Fibroblast of villous mesenchyme (primary cell): Measurements from ENCODE around the gene ZBTB4. TPM values are rescaled to one million over a fixed set of nuclear protein-coding genes. Genes with fewer than 3 reads are reported as not detected.

ENCODE experiments used
- DNase-seq: peaks from one replicate; pipeline ENCODE4 v3.0.0-alpha.2; 2010; ENCODE audit warnings: low read depth
- H3K4me3 ChIP-seq: 2 replicates; pipeline ENCODE4 v1.5.1; 2011; ENCODE audit warnings: low read depth, mild to moderate bottlenecking, low read length
- total RNA-seq: library from RNA; depleted of rRNA; stranded (reverse); fragments of >200 nt; gene quantifications from 2 replicates; pipeline ENCODE4 v1.2.3, GENCODE V29; 2012
- TF ChIP-seq, protein P1 (sequence below): IDR thresholded peaks from 2 replicates; pipeline ENCODE4 v1.5.1; 2012; ENCODE audit warnings: low read depth, mild to moderate bottlenecking, low read length; ENCODE audit not compliant: insufficient read depth

ZBTB4 gene
- total RNA-seq, 1 donor, result 37.1 TPM

DNA sequence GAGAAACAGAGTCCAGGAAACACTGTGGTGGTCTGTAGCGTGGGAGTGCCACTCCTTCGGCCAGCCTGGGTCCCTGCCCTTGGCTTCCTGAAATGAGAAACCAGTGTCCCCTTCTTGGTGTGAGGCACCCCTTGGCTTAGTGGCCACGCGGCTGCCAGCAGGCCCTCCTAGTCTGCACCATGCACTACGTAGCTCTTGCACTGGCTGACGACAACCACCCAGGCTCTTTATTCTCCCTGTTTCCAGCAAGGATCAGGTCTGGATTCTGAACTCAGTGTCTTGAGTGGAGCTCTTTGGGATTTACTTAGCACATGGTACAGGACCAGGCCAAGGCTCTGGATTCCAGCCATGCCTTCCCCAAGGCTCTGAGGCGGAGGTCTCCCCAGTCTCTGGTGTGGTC, 51.9 kb downstream of the ZBTB4 start:
- TF ChIP-seq, protein P1, sequence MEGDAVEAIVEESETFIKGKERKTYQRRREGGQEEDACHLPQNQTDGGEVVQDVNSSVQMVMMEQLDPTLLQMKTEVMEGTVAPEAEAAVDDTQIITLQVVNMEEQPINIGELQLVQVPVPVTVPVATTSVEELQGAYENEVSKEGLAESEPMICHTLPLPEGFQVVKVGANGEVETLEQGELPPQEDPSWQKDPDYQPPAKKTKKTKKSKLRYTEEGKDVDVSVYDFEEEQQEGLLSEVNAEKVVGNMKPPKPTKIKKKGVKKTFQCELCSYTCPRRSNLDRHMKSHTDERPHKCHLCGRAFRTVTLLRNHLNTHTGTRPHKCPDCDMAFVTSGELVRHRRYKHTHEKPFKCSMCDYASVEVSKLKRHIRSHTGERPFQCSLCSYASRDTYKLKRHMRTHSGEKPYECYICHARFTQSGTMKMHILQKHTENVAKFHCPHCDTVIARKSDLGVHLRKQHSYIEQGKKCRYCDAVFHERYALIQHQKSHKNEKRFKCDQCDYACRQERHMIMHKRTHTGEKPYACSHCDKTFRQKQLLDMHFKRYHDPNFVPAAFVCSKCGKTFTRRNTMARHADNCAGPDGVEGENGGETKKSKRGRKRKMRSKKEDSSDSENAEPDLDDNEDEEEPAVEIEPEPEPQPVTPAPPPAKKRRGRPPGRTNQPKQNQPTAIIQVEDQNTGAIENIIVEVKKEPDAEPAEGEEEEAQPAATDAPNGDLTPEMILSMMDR, result no peak
- H3K4me3 ChIP-seq, result no peak overlapping the region
- no peak for DNase-seq

DNA sequence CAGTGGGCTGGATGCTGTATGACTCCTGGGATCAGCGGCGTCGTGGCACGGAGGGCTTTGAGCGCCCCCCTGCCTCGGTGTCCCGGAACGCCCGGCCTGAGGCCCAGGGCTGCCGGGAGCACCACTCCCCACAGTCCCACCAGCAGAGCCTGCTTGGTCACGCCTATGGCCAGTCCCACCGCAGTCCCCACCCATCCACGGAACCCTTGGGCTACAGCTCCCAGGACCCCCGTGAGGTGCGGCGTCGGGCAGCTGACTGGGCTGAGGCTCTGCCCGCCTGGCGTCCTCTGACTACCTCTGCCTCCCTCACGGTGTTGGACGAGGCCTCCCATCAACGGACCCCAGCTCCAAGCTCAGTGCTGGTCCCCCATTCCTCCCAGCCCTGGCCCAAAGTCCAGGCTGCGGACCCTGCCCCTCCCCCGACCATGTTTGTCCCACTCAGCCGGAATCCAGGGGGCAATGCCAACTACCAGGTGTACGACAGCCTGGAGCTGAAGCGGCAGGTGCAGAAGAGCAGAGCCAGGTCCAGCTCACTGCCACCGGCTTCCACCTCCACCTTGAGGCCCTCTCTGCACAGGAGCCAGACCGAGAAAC, 52.4 kb downstream of the ZBTB4 start:
- DNase-seq, result no peak
- TF ChIP-seq, protein P1, result no peak
- H3K4me3 ChIP-seq, result no peak overlapping the region

DNA sequence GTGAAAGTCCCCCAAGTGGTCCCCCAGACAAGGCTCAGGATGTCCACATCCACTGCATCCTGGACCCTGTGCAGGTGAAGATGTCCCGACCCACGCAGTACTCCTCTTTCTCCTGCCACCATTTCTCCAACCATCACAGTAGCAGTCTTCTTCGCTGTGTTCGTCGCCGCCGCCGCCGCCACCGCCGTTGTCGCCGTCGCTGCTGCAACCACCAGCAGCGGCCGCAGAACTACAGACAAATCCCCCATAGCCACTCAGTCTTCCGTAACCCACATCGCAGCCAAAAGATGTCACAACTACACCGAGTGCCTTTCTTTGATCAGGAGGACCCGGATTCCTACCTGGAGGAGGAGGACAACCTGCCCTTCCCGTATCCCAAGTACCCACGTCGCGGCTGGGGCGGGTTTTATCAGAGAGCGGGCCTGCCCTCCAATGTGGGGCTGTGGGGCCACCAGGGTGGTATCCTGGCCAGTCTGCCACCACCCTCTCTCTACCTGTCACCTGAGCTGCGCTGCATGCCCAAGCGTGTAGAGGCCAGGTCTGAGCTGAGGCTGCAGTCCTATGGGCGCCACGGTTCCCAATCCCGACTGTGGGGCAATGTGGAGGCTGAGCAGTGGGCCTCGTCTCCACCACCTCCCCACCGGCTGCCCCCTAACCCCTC, 53.1 kb downstream of the ZBTB4 start:
- TF ChIP-seq, protein P1, result no peak
- no peak for DNase-seq
- no peak overlapping the region for H3K4me3 ChIP-seq

DNA sequence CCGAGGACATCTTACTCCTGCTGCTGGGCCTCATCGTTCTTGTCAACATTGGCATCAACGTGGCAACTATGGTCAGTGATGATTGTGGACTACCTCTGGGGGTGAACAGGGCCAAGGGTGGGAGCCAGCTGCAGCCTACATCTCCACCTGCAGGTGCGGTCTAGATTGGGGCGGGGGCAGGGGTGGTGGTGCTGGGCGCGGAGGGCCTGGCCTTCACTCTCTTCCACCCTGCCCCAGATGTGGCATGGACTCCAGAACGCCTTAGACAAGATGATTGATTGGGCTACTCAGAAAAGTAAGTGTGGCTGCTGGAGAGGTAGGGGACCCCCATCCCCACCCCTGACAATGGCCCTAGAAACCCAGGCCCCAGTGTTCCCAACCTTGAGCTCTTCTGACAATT, 53.7 kb downstream of the ZBTB4 start:
- TF ChIP-seq, protein P1, result no peak
- no peak overlapping the region for H3K4me3 ChIP-seq
- no peak for DNase-seq

DNA sequence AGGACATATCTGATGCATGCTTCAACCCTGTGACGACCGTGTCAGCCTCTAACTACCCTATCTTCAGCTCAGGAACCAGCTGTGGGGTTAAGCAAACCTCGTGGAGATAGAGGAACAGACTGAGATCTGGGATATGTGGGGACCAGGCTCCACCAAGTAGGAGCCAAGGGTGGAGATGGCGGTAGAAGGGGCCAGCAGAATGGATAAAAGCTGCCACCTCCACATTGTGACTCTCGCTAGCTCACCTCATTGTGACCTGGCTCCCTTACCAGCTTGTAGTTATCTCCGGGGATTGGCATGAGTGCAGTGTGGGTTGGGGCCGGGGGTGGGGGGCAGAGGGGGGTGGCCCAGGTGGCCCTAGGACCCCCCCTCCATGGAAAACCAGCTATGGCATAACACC, 54.1 kb downstream of the ZBTB4 start, which contains the start of gene SPEM2:
SPEM2 (plus strand) TSS at position 301 of the 400 bp plus-strand sequence; CDS start at position 374, 73 bp downstream.
- TF ChIP-seq, protein P1, result no peak
- no peak within 1 kb of the TSS for H3K4me3 ChIP-seq
- no peak for DNase-seq

DNA sequence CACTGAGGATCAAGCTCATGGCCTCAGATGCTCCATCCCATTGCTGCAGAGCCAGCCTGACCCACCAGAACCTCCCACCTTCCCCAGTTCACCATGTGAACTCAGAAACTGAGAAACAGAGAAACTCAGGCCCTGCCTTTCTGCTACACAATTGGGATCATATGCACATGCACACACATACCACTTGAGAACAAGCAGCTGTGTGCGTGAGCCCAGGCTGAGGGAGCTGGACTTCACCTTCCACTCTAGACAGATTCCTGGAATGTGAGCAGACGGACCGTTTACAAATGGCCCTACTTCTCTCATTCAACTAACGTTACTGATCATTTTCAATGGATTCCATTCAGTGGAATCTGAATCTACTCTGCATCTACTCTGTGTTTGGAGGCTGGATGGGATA, 55.8 kb downstream of the ZBTB4 start:
- no peak for DNase-seq
- H3K4me3 ChIP-seq, result no peak overlapping the region
- TF ChIP-seq, protein P1, result no peak
